Breast epithelium (tissue), 3 donors: ENCODE data around the gene KIAA1217.

ENCODE experiments used
- POLR2A ChIP-seq: fragments of 450-650 bp; IDR thresholded peaks from one replicate; pipeline ENCODE4 v1.6.1; 2016; ENCODE audit warnings: antibody characterized with exemption, mild to moderate bottlenecking, moderate library complexity
- POLR2AphosphoS5 ChIP-seq, 3 donors: sonication (generic); formaldehyde crosslinking; IDR thresholded peaks; one replicate each; pipeline ENCODE4 v1.6.1; 2017; ENCODE audit warnings: antibody characterized with exemption in 3 of 3
- TF ChIP-seq, protein P1 (sequence below), 3 donors: fragments of 450-650 bp; IDR thresholded peaks; one replicate each; pipeline ENCODE4 v1.5.1; 2016 to 2017; ENCODE audit warnings: antibody characterized with exemption in 3 of 3, mild to moderate bottlenecking in 3 of 3, moderate library complexity in 3 of 3

DNA sequence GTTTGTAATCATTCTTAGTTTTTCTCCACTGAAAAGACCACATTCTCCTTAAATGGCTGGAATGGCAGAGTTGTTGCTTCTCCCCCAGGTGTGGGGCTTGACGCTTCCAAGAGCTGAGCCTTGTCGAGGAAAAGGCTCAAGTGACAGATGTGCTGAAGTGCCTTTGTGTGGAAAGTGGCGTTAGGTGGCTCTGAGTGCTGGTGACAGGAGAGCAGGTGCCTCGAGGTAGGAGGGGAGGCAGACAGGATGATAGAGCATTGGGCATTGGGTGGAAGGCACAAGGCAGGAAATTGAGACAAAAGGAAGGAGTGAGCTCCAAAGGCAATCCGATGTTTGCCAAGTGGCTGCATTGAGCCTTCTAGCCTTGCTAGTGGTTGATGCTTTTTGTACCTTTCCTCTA, 6.7 kb downstream of the KIAA1217 start:
- TF ChIP-seq, protein P1, sequence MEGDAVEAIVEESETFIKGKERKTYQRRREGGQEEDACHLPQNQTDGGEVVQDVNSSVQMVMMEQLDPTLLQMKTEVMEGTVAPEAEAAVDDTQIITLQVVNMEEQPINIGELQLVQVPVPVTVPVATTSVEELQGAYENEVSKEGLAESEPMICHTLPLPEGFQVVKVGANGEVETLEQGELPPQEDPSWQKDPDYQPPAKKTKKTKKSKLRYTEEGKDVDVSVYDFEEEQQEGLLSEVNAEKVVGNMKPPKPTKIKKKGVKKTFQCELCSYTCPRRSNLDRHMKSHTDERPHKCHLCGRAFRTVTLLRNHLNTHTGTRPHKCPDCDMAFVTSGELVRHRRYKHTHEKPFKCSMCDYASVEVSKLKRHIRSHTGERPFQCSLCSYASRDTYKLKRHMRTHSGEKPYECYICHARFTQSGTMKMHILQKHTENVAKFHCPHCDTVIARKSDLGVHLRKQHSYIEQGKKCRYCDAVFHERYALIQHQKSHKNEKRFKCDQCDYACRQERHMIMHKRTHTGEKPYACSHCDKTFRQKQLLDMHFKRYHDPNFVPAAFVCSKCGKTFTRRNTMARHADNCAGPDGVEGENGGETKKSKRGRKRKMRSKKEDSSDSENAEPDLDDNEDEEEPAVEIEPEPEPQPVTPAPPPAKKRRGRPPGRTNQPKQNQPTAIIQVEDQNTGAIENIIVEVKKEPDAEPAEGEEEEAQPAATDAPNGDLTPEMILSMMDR (IDR thresholded peaks at IDR 0.05) = no peak
- TF ChIP-seq POLR2A (no peak), POLR2AphosphoS5 (IDR thresholded peaks at IDR 0.05) (no peak)
